WTC11 (cell line): Measurements from ENCODE around the gene SAMD5.

Experiments
- ATF1 ChIP-seq: sonication (generic); formaldehyde crosslinking; IDR thresholded peaks from 2 replicates; pipeline ENCODE4 v1.8.1; 2023; ENCODE audit warnings: mild to moderate bottlenecking, moderate library complexity, missing genetic modification reagents
- E2F5 ChIP-seq: sonication (generic); formaldehyde crosslinking; IDR thresholded peaks from 2 replicates; pipeline ENCODE4 v1.8.1; 2022; ENCODE audit warnings: mild to moderate bottlenecking, moderate library complexity, missing genetic modification reagents
- FOXP1 ChIP-seq: sonication (generic); formaldehyde crosslinking; IDR thresholded peaks from 2 replicates; pipeline ENCODE4 v1.8.0; 2022; ENCODE audit warnings: missing genetic modification reagents, mild to moderate bottlenecking, moderate library complexity, borderline replicate concordance
- GABPB1 ChIP-seq: sonication (generic); formaldehyde crosslinking; IDR thresholded peaks from 2 replicates; pipeline ENCODE4 v1.8.1; 2023; ENCODE audit warnings: mild to moderate bottlenecking, missing genetic modification reagents
- NR2C2 ChIP-seq: sonication (generic); formaldehyde crosslinking; IDR thresholded peaks from 2 replicates; pipeline ENCODE4 v1.8.0; 2022; ENCODE audit warnings: mild to moderate bottlenecking, missing genetic modification reagents
- ZNF232 ChIP-seq: sonication (generic); formaldehyde crosslinking; IDR thresholded peaks from 2 replicates; pipeline ENCODE4 v1.8.0; 2022; ENCODE audit warnings: mild to moderate bottlenecking, missing genetic modification reagents
- ZNF281 ChIP-seq: sonication (generic); formaldehyde crosslinking; IDR thresholded peaks from 2 replicates; pipeline ENCODE4 v1.8.0; 2023; ENCODE audit warnings: mild to moderate bottlenecking, missing genetic modification reagents
- TF ChIP-seq, protein P1 (sequence below): fragments of 200-600 bp; IDR thresholded peaks from 2 replicates; pipeline ENCODE4 v1.8.0; 2022; ENCODE audit warnings: antibody characterized with exemption
- TF ChIP-seq, protein P2 (sequence below): sonication (generic); formaldehyde crosslinking; IDR thresholded peaks from 2 replicates; pipeline ENCODE4 v1.8.0; 2022; ENCODE audit warnings: mild to moderate bottlenecking, missing genetic modification reagents
- TF ChIP-seq, protein P3 (sequence below): sonication (generic); formaldehyde crosslinking; IDR thresholded peaks from 2 replicates; pipeline ENCODE4 v1.8.1; 2023; ENCODE audit warnings: mild to moderate bottlenecking, missing genetic modification reagents, moderate library complexity
- TF ChIP-seq, protein P4 (sequence below): sonication (generic); formaldehyde crosslinking; IDR thresholded peaks from 2 replicates; pipeline ENCODE4 v1.8.0; 2022; ENCODE audit warnings: missing genetic modification reagents

GRCh38 chr6:147538821-147539220 lies 30.3 kb downstream of the SAMD5 start:
- TF ChIP-seq ZNF281 (CRISPR knock-in tag) (no peak), ATF1 (no peak), FOXP1 (CRISPR knock-in tag) (no peak), NR2C2 (CRISPR knock-in tag) (no peak), E2F5 (CRISPR knock-in tag) (no peak), GABPB1 (no peak), ZNF232 (CRISPR knock-in tag) (no peak)
- TF ChIP-seq, protein P1, sequence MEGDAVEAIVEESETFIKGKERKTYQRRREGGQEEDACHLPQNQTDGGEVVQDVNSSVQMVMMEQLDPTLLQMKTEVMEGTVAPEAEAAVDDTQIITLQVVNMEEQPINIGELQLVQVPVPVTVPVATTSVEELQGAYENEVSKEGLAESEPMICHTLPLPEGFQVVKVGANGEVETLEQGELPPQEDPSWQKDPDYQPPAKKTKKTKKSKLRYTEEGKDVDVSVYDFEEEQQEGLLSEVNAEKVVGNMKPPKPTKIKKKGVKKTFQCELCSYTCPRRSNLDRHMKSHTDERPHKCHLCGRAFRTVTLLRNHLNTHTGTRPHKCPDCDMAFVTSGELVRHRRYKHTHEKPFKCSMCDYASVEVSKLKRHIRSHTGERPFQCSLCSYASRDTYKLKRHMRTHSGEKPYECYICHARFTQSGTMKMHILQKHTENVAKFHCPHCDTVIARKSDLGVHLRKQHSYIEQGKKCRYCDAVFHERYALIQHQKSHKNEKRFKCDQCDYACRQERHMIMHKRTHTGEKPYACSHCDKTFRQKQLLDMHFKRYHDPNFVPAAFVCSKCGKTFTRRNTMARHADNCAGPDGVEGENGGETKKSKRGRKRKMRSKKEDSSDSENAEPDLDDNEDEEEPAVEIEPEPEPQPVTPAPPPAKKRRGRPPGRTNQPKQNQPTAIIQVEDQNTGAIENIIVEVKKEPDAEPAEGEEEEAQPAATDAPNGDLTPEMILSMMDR: no peak
- TF ChIP-seq, protein P2, sequence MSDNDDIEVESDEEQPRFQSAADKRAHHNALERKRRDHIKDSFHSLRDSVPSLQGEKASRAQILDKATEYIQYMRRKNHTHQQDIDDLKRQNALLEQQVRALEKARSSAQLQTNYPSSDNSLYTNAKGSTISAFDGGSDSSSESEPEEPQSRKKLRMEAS (CRISPR knock-in tag): no peak
- TF ChIP-seq, protein P3, sequence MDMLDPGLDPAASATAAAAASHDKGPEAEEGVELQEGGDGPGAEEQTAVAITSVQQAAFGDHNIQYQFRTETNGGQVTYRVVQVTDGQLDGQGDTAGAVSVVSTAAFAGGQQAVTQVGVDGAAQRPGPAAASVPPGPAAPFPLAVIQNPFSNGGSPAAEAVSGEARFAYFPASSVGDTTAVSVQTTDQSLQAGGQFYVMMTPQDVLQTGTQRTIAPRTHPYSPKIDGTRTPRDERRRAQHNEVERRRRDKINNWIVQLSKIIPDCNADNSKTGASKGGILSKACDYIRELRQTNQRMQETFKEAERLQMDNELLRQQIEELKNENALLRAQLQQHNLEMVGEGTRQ (CRISPR knock-in tag): no peak
- TF ChIP-seq, protein P4, sequence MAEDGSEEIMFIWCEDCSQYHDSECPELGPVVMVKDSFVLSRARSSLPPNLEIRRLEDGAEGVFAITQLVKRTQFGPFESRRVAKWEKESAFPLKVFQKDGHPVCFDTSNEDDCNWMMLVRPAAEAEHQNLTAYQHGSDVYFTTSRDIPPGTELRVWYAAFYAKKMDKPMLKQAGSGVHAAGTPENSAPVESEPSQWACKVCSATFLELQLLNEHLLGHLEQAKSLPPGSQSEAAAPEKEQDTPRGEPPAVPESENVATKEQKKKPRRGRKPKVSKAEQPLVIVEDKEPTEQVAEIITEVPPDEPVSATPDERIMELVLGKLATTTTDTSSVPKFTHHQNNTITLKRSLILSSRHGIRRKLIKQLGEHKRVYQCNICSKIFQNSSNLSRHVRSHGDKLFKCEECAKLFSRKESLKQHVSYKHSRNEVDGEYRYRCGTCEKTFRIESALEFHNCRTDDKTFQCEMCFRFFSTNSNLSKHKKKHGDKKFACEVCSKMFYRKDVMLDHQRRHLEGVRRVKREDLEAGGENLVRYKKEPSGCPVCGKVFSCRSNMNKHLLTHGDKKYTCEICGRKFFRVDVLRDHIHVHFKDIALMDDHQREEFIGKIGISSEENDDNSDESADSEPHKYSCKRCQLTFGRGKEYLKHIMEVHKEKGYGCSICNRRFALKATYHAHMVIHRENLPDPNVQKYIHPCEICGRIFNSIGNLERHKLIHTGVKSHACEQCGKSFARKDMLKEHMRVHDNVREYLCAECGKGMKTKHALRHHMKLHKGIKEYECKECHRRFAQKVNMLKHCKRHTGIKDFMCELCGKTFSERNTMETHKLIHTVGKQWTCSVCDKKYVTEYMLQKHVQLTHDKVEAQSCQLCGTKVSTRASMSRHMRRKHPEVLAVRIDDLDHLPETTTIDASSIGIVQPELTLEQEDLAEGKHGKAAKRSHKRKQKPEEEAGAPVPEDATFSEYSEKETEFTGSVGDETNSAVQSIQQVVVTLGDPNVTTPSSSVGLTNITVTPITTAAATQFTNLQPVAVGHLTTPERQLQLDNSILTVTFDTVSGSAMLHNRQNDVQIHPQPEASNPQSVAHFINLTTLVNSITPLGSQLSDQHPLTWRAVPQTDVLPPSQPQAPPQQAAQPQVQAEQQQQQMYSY: no peak
